ENCODE data around the gene BABAM2.

The BABAM2 gene

GRCh38 chr2:28034696-28035095 is 144.2 kb downstream of the BABAM2 start:
- no peaks in the 10 kb centered on the region for H3K9me3 ChIP-seq (replicated peaks; ENCODE audit: insufficient read depth, low read length)

GRCh38 chr2:28035163-28035690 is 144.7 kb downstream of the BABAM2 start:
- H3F3A ChIP-seq (ENCODE audit: insufficient read depth, low read length) = no peaks in the 10 kb centered on the region

More at GRCh38 chr2:28034696-28035095, 144.2 kb downstream of the BABAM2 start:
- Histone ChIP-seq H2AFZ (ENCODE audit: low read length) (no peak overlapping the region), H3K79me2 (ENCODE audit: low read length) (no peaks in the 10 kb centered on the region), H4K20me1 (ENCODE audit: insufficient read depth, low read length) (no peaks in the 10 kb centered on the region), H3K9ac (ENCODE audit: low read length) (no peak overlapping the region), H3K4me2 (ENCODE audit: low read depth, low read length) (no peak overlapping the region), H3K9me2 (replicated peaks; ENCODE audit: insufficient read depth, low read length) (no peaks in the 10 kb centered on the region), H3K4me1 (ENCODE audit: low read length) (no peaks in the 10 kb centered on the region), H3K36me3 (replicated peaks; ENCODE audit: insufficient read depth, low read length) (no peaks in the 10 kb centered on the region), H3K27ac (ENCODE audit: low read length) (no peak overlapping the region), H3K4me3 (ENCODE audit: low read length) (no peak overlapping the region), H3F3A (ENCODE audit: insufficient read depth, low read length) (no peaks in the 10 kb centered on the region), H3K27me3 (replicated peaks; ENCODE audit: insufficient read depth, low read length) (no peaks in the 10 kb centered on the region)
- DNase-seq = no peak
- TF ChIP-seq EZH2 (optimal IDR thresholded peaks at IDR 0.05; ENCODE audit: low read depth, low read length) = no peak
- no peak for TF ChIP-seq EZH2phosphoT487 (IDR thresholded peaks at IDR 0.05; ENCODE audit: low read length)
- TF ChIP-seq CTCF (IDR thresholded peaks at IDR 0.05; ENCODE audit: low read length) = no peak

GRCh38 chr2:28035816-28036215 is 145.3 kb downstream of the BABAM2 start:
- no peaks in the 10 kb centered on the region for H3K36me3 ChIP-seq (replicated peaks; ENCODE audit: insufficient read depth, low read length)
- no peaks in the 10 kb centered on the region for H3K9me2 ChIP-seq (replicated peaks; ENCODE audit: insufficient read depth, low read length)
- TF ChIP-seq CTCF (IDR thresholded peaks at IDR 0.05; ENCODE audit: low read length) (no peak), EZH2 (optimal IDR thresholded peaks at IDR 0.05; ENCODE audit: low read depth, low read length) (no peak), EZH2phosphoT487 (IDR thresholded peaks at IDR 0.05; ENCODE audit: low read length) (no peak)
- no peaks in the 10 kb centered on the region for H3K9me3 ChIP-seq (replicated peaks; ENCODE audit: insufficient read depth, low read length)
- H4K20me1 ChIP-seq (ENCODE audit: insufficient read depth, low read length) = no peaks in the 10 kb centered on the region
- H3K4me2 ChIP-seq (ENCODE audit: low read depth, low read length) = no peak overlapping the region
- H3K4me1 ChIP-seq (ENCODE audit: low read length) = no peaks in the 10 kb centered on the region
- no peaks in the 10 kb centered on the region for H3F3A ChIP-seq (ENCODE audit: insufficient read depth, low read length)
- no peaks in the 10 kb centered on the region for H3K27me3 ChIP-seq (replicated peaks; ENCODE audit: insufficient read depth, low read length)
- H3K9ac ChIP-seq (ENCODE audit: low read length) = no peak overlapping the region
- DNase-seq = no peak
- H3K4me3 ChIP-seq (ENCODE audit: low read length) = no peak overlapping the region
- H3K79me2 ChIP-seq (ENCODE audit: low read length) = no peaks in the 10 kb centered on the region
- no peak overlapping the region for H2AFZ ChIP-seq (ENCODE audit: low read length)
- no peak overlapping the region for H3K27ac ChIP-seq (ENCODE audit: low read length)

More at GRCh38 chr2:28035163-28035690, 144.7 kb downstream of the BABAM2 start:
- TF ChIP-seq EZH2phosphoT487 (IDR thresholded peaks at IDR 0.05; ENCODE audit: low read length) (no peak), CTCF (IDR thresholded peaks at IDR 0.05; ENCODE audit: low read length) (no peak), EZH2 (optimal IDR thresholded peaks at IDR 0.05; ENCODE audit: low read depth, low read length) (no peak)
- Histone ChIP-seq H3K27ac (ENCODE audit: low read length) (no peak overlapping the region), H4K20me1 (ENCODE audit: insufficient read depth, low read length) (no peaks in the 10 kb centered on the region), H3K36me3 (replicated peaks; ENCODE audit: insufficient read depth, low read length) (no peaks in the 10 kb centered on the region), H3K4me3 (ENCODE audit: low read length) (no peak overlapping the region), H3K27me3 (replicated peaks; ENCODE audit: insufficient read depth, low read length) (no peaks in the 10 kb centered on the region), H3K79me2 (ENCODE audit: low read length) (no peaks in the 10 kb centered on the region), H3K9me2 (replicated peaks; ENCODE audit: insufficient read depth, low read length) (no peaks in the 10 kb centered on the region), H3K4me1 (ENCODE audit: low read length) (no peaks in the 10 kb centered on the region), H3K9ac (ENCODE audit: low read length) (no peak overlapping the region), H2AFZ (ENCODE audit: low read length) (no peak overlapping the region), H3K9me3 (replicated peaks; ENCODE audit: insufficient read depth, low read length) (no peaks in the 10 kb centered on the region), H3K4me2 (ENCODE audit: low read depth, low read length) (no peak overlapping the region)
- no peak for DNase-seq
